Suprapubic skin (tissue), 4 donors: ENCODE data around the gene ARMC8. TPM values are rescaled to one million over a fixed set of nuclear protein-coding genes. Genes with fewer than 3 reads are reported as not detected.

Experiments used
- DNase-seq, 2 donors: peaks; one replicate each; pipeline ENCODE4 v3.0.0-alpha.2; 2019; ENCODE audit warnings: low spot score in 2 of 2
- H3K27ac ChIP-seq: fragments of 200-600 bp; sonication (generic); one replicate; pipeline ENCODE4 v1.5.1; 2019
- H3K27me3 ChIP-seq: fragments of 200-600 bp; sonication (generic); one replicate; pipeline ENCODE4 v1.5.1; 2019
- H3K36me3 ChIP-seq: fragments of 200-600 bp; sonication (generic); one replicate; pipeline ENCODE4 v1.5.1; 2019
- H3K4me1 ChIP-seq: fragments of 200-600 bp; sonication (generic); one replicate; pipeline ENCODE4 v1.5.1; 2019
- H3K4me3 ChIP-seq: fragments of 200-600 bp; sonication (generic); one replicate; pipeline ENCODE4 v1.5.1; 2019; ENCODE audit warnings: mild to moderate bottlenecking
- H3K9me3 ChIP-seq: fragments of 200-600 bp; sonication (generic); one replicate; pipeline ENCODE4 v1.5.1; 2019
- CTCF ChIP-seq, 2 donors: fragments of 200-600 bp in 1 of 2; fragments of 450-650 bp in 1 of 2; sonication (generic) in 1 of 2; IDR thresholded peaks; one replicate each; pipeline ENCODE4 v1.5.1; 2016 to 2019; ENCODE audit warnings: antibody characterized with exemption in 2 of 2, mild to moderate bottlenecking in 1 of 2, moderate library complexity in 1 of 2
- EP300 ChIP-seq: sonication (generic); formaldehyde crosslinking; IDR thresholded peaks from one replicate; pipeline ENCODE4 v1.6.1; 2017; ENCODE audit warnings: antibody characterized with exemption
- POLR2A ChIP-seq, 2 donors: fragments of 450-650 bp; IDR thresholded peaks; one replicate each; pipeline ENCODE4 v1.6.1; 2017; ENCODE audit warnings: antibody characterized with exemption in 2 of 2, mild to moderate bottlenecking in 2 of 2, moderate library complexity in 2 of 2
- POLR2AphosphoS5 ChIP-seq, 3 donors: sonication (generic); formaldehyde crosslinking; IDR thresholded peaks; one replicate each; pipeline ENCODE4 v1.6.1; 2017; ENCODE audit warnings: antibody characterized with exemption in 3 of 3
- WGBS: methylation state at CpG from one replicate; pipeline ENCODE4 v1.1.5; 2018; 5-methylcytosine and 5-hydroxymethylcytosine counted together
- total RNA-seq, 4 donors: library from RNA; depleted of rRNA; stranded (reverse); fragments of >200 nt; gene quantifications; one replicate each; pipeline ENCODE4 v1.1.0, GENCODE V29; 2016

The ARMC8 gene
- total RNA-seq, 4 donors from 2014 or later = 32.2 to 86.7 (median 33.3) TPM

- DNase-seq = no peak
- WGBS = 93% methylated on average over 1 of the region's 1 CpG
- H3K27ac ChIP-seq = no peak overlapping the region
- no peaks in the 10 kb centered on the region for H3K4me1 ChIP-seq
- H3K27me3 ChIP-seq = no peaks in the 10 kb centered on the region
- H3K36me3 ChIP-seq = peaks cover 50% of the 10 kb centered on the region
- TF ChIP-seq POLR2A (IDR thresholded peaks at IDR 0.05) = no peak
- no peak for TF ChIP-seq EP300
- no peaks in the 10 kb centered on the region for H3K9me3 ChIP-seq
- no peak overlapping the region for H3K4me3 ChIP-seq
These were observed 110.8 kb downstream of the ARMC8 start for GRCh38 chr3:138297876-138298275.

- Histone ChIP-seq H3K27me3 (no peaks in the 10 kb centered on the region), H3K27ac (no peak overlapping the region), H3K9me3 (no peaks in the 10 kb centered on the region), H3K36me3 (peaks cover 22% of the 10 kb centered on the region), H3K4me3 (no peak overlapping the region), H3K4me1 (no peaks in the 10 kb centered on the region)
- no peak for DNase-seq
- no peak for TF ChIP-seq POLR2A (IDR thresholded peaks at IDR 0.05)
- no peak for TF ChIP-seq CTCF (IDR thresholded peaks at IDR 0.05)
- no peak for TF ChIP-seq POLR2AphosphoS5 (IDR thresholded peaks at IDR 0.05)
- TF ChIP-seq EP300 = no peak
- WGBS = 57% methylated on average over 2 of the region's 2 CpGs
These were observed 113.5 kb downstream of the ARMC8 start for GRCh38 chr3:138300647-138301046.

GRCh38 chr3:138303474-138303873, 116.4 kb downstream of the ARMC8 start:
- H3K9me3 ChIP-seq = no peaks in the 10 kb centered on the region
- H3K4me3 ChIP-seq = no peak overlapping the region
- no peak overlapping the region for H3K27ac ChIP-seq
- H3K4me1 ChIP-seq = no peaks in the 10 kb centered on the region
- WGBS = 80% methylated on average over 6 of the region's 6 CpGs
- TF ChIP-seq POLR2AphosphoS5 (IDR thresholded peaks at IDR 0.05) = no peak
- TF ChIP-seq POLR2A (IDR thresholded peaks at IDR 0.05) = no peak
- no peak for TF ChIP-seq EP300
- no peak for TF ChIP-seq CTCF (IDR thresholded peaks at IDR 0.05)
- H3K27me3 ChIP-seq = no peaks in the 10 kb centered on the region
- no peak for DNase-seq
- H3K36me3 ChIP-seq = peaks cover 3% of the 10 kb centered on the region

- Histone ChIP-seq H3K27ac (no peak overlapping the region), H3K36me3 (no peaks in the 10 kb centered on the region), H3K9me3 (no peaks in the 10 kb centered on the region), H3K4me1 (no peaks in the 10 kb centered on the region), H3K4me3 (no peak overlapping the region), H3K27me3 (no peaks in the 10 kb centered on the region)
- TF ChIP-seq CTCF (IDR thresholded peaks at IDR 0.05) (no peak), POLR2A (IDR thresholded peaks at IDR 0.05) (no peak), POLR2AphosphoS5 (IDR thresholded peaks at IDR 0.05) (no peak), EP300 (no peak)
- DNase-seq = no peak
- WGBS = 84% methylated on average over 5 of the region's 5 CpGs
These were observed 120.8 kb downstream of the ARMC8 start for GRCh38 chr3:138307899-138308298.

- no peak for DNase-seq
- Histone ChIP-seq H3K4me1 (no peaks in the 10 kb centered on the region), H3K27ac (no peak overlapping the region), H3K9me3 (no peaks in the 10 kb centered on the region), H3K27me3 (no peaks in the 10 kb centered on the region), H3K36me3 (no peaks in the 10 kb centered on the region), H3K4me3 (no peak overlapping the region)
- no peak for TF ChIP-seq POLR2A (IDR thresholded peaks at IDR 0.05)
- TF ChIP-seq EP300 = no peak
- no peak for TF ChIP-seq POLR2AphosphoS5 (IDR thresholded peaks at IDR 0.05)
- no peak for TF ChIP-seq CTCF (IDR thresholded peaks at IDR 0.05)
These were observed 121.7 kb downstream of the ARMC8 start for GRCh38 chr3:138308783-138309182.

GRCh38 chr3:138310494-138310893, 123.4 kb downstream of the ARMC8 start:
- H3K36me3 ChIP-seq = no peaks in the 10 kb centered on the region
- no peaks in the 10 kb centered on the region for H3K27me3 ChIP-seq
- 72% methylated on average over 4 of the region's 4 CpGs for WGBS
- DNase-seq = no peak
- H3K9me3 ChIP-seq = no peaks in the 10 kb centered on the region
- H3K4me3 ChIP-seq = no peak overlapping the region
- no peak overlapping the region for H3K27ac ChIP-seq
- H3K4me1 ChIP-seq = no peaks in the 10 kb centered on the region
- TF ChIP-seq POLR2AphosphoS5 (IDR thresholded peaks at IDR 0.05) (no peak), POLR2A (IDR thresholded peaks at IDR 0.05) (no peak), CTCF (IDR thresholded peaks at IDR 0.05) (no peak), EP300 (no peak)
